H9 (cell line): Measurements from ENCODE around the gene CHAF1B. TPM values are rescaled to one million over a fixed set of nuclear protein-coding genes. Genes with fewer than 3 reads are reported as not detected.
"Not testable (repeated sequence)": the region's sequence is repeated elsewhere in the genome, so short reads cannot be mapped to it uniquely, and the experiment has no call there.

Experiments
- DNase-seq: peaks from one replicate; pipeline ENCODE4 v3.0.0-alpha.2; 2017
- H2AFZ ChIP-seq: one replicate; pipeline ENCODE4 v1.6.1; 2013; ENCODE audit warnings: mild to moderate bottlenecking, low read length, control low read depth, moderate library complexity
- H2AK5ac ChIP-seq: 2 replicates; pipeline ENCODE4 v1.6.1; 2013; ENCODE audit warnings: low read length, control low read depth, mixed read lengths; ENCODE audit not compliant: insufficient read length
- H2BK120ac ChIP-seq: one replicate; pipeline ENCODE4 v1.6.1; 2013; ENCODE audit warnings: low read depth, mild to moderate bottlenecking, low read length, control low read depth, inconsistent platforms; ENCODE audit not compliant: poor library complexity, severe bottlenecking
- H2BK12ac ChIP-seq: 2 replicates; pipeline ENCODE4 v1.6.1; 2013; ENCODE audit warnings: low read length, control low read depth, mixed read lengths, low read depth; ENCODE audit not compliant: insufficient read length
- H2BK15ac ChIP-seq: 2 replicates; pipeline ENCODE4 v1.6.1; 2013; ENCODE audit warnings: low read depth, low read length, control low read depth
- H2BK20ac ChIP-seq: one replicate; pipeline ENCODE4 v1.6.1; 2013; ENCODE audit warnings: low read depth, mild to moderate bottlenecking, low read length, control low read depth, inconsistent platforms; ENCODE audit not compliant: poor library complexity, severe bottlenecking
- H2BK5ac ChIP-seq: 2 replicates; pipeline ENCODE4 v1.6.1; 2013; ENCODE audit warnings: low read length, control low read depth, mixed read lengths; ENCODE audit not compliant: insufficient read length
- H3K14ac ChIP-seq: 2 replicates; pipeline ENCODE4 v1.6.1; 2013; ENCODE audit warnings: low read length, control low read depth; ENCODE audit not compliant: insufficient read depth
- H3K18ac ChIP-seq: 2 replicates; pipeline ENCODE4 v1.6.1; 2013; ENCODE audit warnings: low read depth, mild to moderate bottlenecking, mixed read lengths, low read length, control low read depth; ENCODE audit not compliant: insufficient read length
- H3K23ac ChIP-seq: 2 replicates; pipeline ENCODE4 v1.6.1; 2013; ENCODE audit warnings: low read length, control low read depth, mixed read lengths, low read depth; ENCODE audit not compliant: insufficient read length
- H3K23me2 ChIP-seq: 2 replicates; pipeline ENCODE4 v1.6.1; 2013; ENCODE audit warnings: low read depth, mild to moderate bottlenecking, mixed read lengths, low read length, control low read depth; ENCODE audit not compliant: insufficient read length, poor library complexity, severe bottlenecking
- H3K27ac ChIP-seq: 2 replicates; pipeline ENCODE4 v1.5.1; 2013; ENCODE audit warnings: low read length, control low read depth, mixed read lengths, low read depth; ENCODE audit not compliant: insufficient read length
- H3K27me3 ChIP-seq: 2 replicates; pipeline ENCODE4 v1.6.1; 2013; ENCODE audit warnings: low read length, control low read depth, inconsistent platforms; ENCODE audit not compliant: insufficient read depth
- H3K4ac ChIP-seq: 2 replicates; pipeline ENCODE4 v1.6.1; 2013; ENCODE audit warnings: low read depth, mild to moderate bottlenecking, control low read depth, inconsistent platforms, low read length, moderate library complexity
- H3K4me1 ChIP-seq: 2 replicates; pipeline ENCODE4 v1.6.1; 2013; ENCODE audit warnings: low read length, control low read depth, inconsistent platforms; ENCODE audit not compliant: insufficient read depth
- H3K4me2 ChIP-seq: 2 replicates; pipeline ENCODE4 v1.6.1; 2013; ENCODE audit warnings: low read length, control low read depth, mixed read lengths; ENCODE audit not compliant: insufficient read length, insufficient read depth
- H3K56ac ChIP-seq: 2 replicates; pipeline ENCODE4 v1.6.1; 2013; ENCODE audit warnings: low read depth, mild to moderate bottlenecking, mixed read lengths, low read length, control low read depth; ENCODE audit not compliant: insufficient read length
- H3K79me1 ChIP-seq: 2 replicates; pipeline ENCODE4 v1.6.1; 2013; ENCODE audit warnings: low read depth, mild to moderate bottlenecking, moderate library complexity, low read length, control low read depth, inconsistent platforms; ENCODE audit not compliant: insufficient read depth, poor library complexity, severe bottlenecking
- H3K79me2 ChIP-seq: 2 replicates; pipeline ENCODE4 v1.6.1; 2013; ENCODE audit warnings: low read length, control low read depth, inconsistent platforms; ENCODE audit not compliant: insufficient read depth
- H3K9ac ChIP-seq: 2 replicates; pipeline ENCODE4 v1.6.1; 2013; ENCODE audit warnings: low read length, control low read depth, mixed read lengths; ENCODE audit not compliant: insufficient read length; ENCODE audit errors: extremely low read depth
- H3K9me3 ChIP-seq: one replicate; pipeline ENCODE4 v1.6.1; 2013; ENCODE audit warnings: low read depth, low read length, inconsistent platforms; ENCODE audit not compliant: control insufficient read depth
- H3T11ph ChIP-seq: one replicate; pipeline ENCODE4 v1.6.1; 2013; ENCODE audit warnings: mild to moderate bottlenecking, low read length, control low read depth, inconsistent platforms
- H4K20me1 ChIP-seq: one replicate; pipeline ENCODE4 v1.6.1; 2013; ENCODE audit not compliant: control insufficient read depth, insufficient read length, insufficient read depth
- H4K5ac ChIP-seq: 2 replicates; pipeline ENCODE4 v1.6.1; 2013; ENCODE audit warnings: low read depth, mild to moderate bottlenecking, mixed read lengths, low read length, control low read depth; ENCODE audit not compliant: insufficient read length
- H4K8ac ChIP-seq: replicated peaks from 2 replicates; pipeline ENCODE4 v1.6.1; 2013; ENCODE audit warnings: low read length, control low read depth, mixed read lengths, low read depth; ENCODE audit not compliant: insufficient read length
- H4K91ac ChIP-seq: 2 replicates; pipeline ENCODE4 v1.6.1; 2013; ENCODE audit warnings: low read depth, mild to moderate bottlenecking, moderate library complexity, mixed read lengths, low read length, control low read depth; ENCODE audit not compliant: insufficient read length
- H3K27ac Mint-ChIP-seq, 3 experiments: 2 replicates in 2 of 3; 3 replicates in 1 of 3; pipeline ENCODE4 v1.8.0; 2020 to 2021; ENCODE audit warnings: mixed read lengths in 3 of 3, mild to moderate bottlenecking in 1 of 3, moderate library complexity in 1 of 3
- H3K27me3 Mint-ChIP-seq: 2 replicates; pipeline ENCODE4 v1.8.0; 2021; ENCODE audit warnings: low read depth, mild to moderate bottlenecking, moderate library complexity, mixed read lengths
- H3K36me3 Mint-ChIP-seq, 3 experiments: 2 replicates in 2 of 3; 3 replicates in 1 of 3; pipeline ENCODE4 v1.8.0; 2020 to 2021; ENCODE audit warnings: low read depth in 3 of 3, mixed read lengths in 3 of 3; ENCODE audit not compliant: insufficient read depth in 1 of 3
- H3K4me1 Mint-ChIP-seq, 2 experiments: 2 replicates each; pipeline ENCODE4 v1.8.0; 2020; ENCODE audit warnings: mixed read lengths in 2 of 2
- H3K4me3 Mint-ChIP-seq, 2 experiments: 2 replicates in 1 of 2; 3 replicates in 1 of 2; pipeline ENCODE4 v1.8.0; 2020 to 2021; ENCODE audit warnings: mild to moderate bottlenecking in 2 of 2, mixed read lengths in 2 of 2, moderate library complexity in 1 of 2
- H3K9me3 Mint-ChIP-seq, 2 experiments: 2 replicates in 1 of 2; 3 replicates in 1 of 2; pipeline ENCODE4 v1.8.0; 2020; ENCODE audit warnings: mild to moderate bottlenecking in 2 of 2, mixed read lengths in 2 of 2, moderate library complexity in 1 of 2
- CTCF ChIP-seq: fragments of 200-600 bp; sonication (generic); conservative IDR thresholded peaks from 3 replicates; pipeline ENCODE4 v1.8.0; 2021; ENCODE audit warnings: antibody characterized with exemption, mild to moderate bottlenecking
- WGBS: extraction: QIAGEN DNeasy Blood & Tissue Kit; methylation state at CpG from one replicate; pipeline ENCODE4 v1.1.7; 2013; ENCODE audit warnings: missing lambda C conversion rate, low lambda C conversion rate, mixed read lengths; ENCODE audit not compliant: insufficient read length; ENCODE audit errors: extremely low coverage; 5-methylcytosine and 5-hydroxymethylcytosine counted together
- total RNA-seq: library from RNA; stranded (reverse); gene quantifications from 2 replicates; pipeline ENCODE4 v1.2.1, GENCODE V29; 2021

Gene CHAF1B
- total RNA-seq, 1 experiment from 2014 or later, result 19.3 TPM

DNA sequence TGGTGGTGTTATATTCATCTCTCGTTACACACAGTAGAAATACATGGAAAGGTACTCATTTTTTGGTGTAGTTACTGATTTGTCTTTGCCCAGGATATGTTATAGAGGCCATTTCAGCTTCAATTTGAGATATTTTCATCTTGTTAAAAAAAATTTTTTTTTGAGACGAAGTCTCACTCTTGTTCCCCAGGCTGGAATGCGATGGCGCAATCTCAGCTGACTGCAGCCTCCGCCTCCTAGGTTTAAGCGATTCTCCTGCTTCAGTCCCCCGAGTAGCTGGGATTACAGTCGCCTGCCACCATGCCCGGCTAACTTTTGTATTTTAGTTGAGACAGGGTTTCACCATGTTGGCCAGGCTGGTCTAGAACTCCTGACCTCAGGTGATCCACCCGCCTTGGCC is 46.2 kb upstream of the CHAF1B start:
- peaks cover 24 to 80% (median 77%) of the 10 kb centered on the region in 3 experiments; a peak in 6 of 7 replicates for H3K36me3 Mint-ChIP-seq
- H2BK5ac ChIP-seq, result no peak overlapping the region

DNA sequence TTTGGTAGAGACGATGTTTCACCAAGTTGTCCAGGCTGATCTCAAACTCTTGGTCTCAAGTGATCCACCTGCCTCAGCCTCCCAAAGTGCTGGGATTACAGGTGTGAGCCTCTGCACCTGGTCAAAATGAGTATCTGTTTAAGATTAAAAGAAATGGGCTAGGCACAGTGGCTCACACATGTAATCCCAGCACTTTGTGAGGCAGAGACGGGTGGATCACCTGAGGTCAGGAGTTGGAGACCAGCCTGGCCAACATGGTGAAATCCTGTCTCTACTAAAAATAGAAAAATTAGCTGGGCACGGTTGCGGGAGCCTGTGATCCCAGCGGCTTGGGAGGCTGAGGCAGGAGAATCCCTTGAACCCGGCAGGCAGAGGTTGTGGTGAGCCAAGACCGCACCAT is 42.6 kb upstream of the CHAF1B start:
- not testable (repeated sequence) for H2BK12ac ChIP-seq, H4K5ac ChIP-seq, H3K4me3 Mint-ChIP-seq, H3K79me1 ChIP-seq, H3K23ac ChIP-seq, H3K4me2 ChIP-seq, H3K4me1 ChIP-seq, H3K23me2 ChIP-seq, H3K27me3 ChIP-seq, H2BK15ac ChIP-seq, H4K91ac ChIP-seq, H3K27me3 Mint-ChIP-seq, H3K9me3 Mint-ChIP-seq, H3K4me1 Mint-ChIP-seq, H3K9ac ChIP-seq, H4K20me1 ChIP-seq, H3T11ph ChIP-seq, H3K56ac ChIP-seq, H3K18ac ChIP-seq, H3K27ac ChIP-seq, H2AK5ac ChIP-seq, H3K27ac Mint-ChIP-seq, H3K79me2 ChIP-seq, H3K4ac ChIP-seq, H2BK20ac ChIP-seq, H3K9me3 ChIP-seq, H2BK120ac ChIP-seq, H4K8ac ChIP-seq, DNase-seq, H2AFZ ChIP-seq, H2BK5ac ChIP-seq, H3K14ac ChIP-seq
- no CpG with 5 or more reads among the region's 7 CpGs for WGBS
- H3K36me3 Mint-ChIP-seq, result peaks cover 25 to 85% (median 69%) of the 10 kb centered on the region in 3 experiments; a peak in 6 of 7 replicates

More for the DNA sequence above, 46.2 kb upstream of the CHAF1B start:
- no peak overlapping the region for H2AK5ac ChIP-seq
- no peaks in the 10 kb centered on the region for H3K27me3 ChIP-seq
- H3K14ac ChIP-seq, result no peak overlapping the region
- no peak overlapping the region for H2BK20ac ChIP-seq
- no peak overlapping the region for H2BK12ac ChIP-seq
- H3K9ac ChIP-seq, result no peak overlapping the region
- no peak overlapping the region for H2AFZ ChIP-seq
- no peak overlapping the region for H3K23ac ChIP-seq
- H3K23me2 ChIP-seq, result no peaks in the 10 kb centered on the region
- no peaks in the 10 kb centered on the region for H4K20me1 ChIP-seq
- H3T11ph ChIP-seq, result no peak overlapping the region
- H3K4me2 ChIP-seq, result no peak overlapping the region
- no peaks in the 10 kb centered on the region for H3K4me1 ChIP-seq
- no peaks in the 10 kb centered on the region; the same call in 1 of the 2 replicates for H3K27me3 Mint-ChIP-seq
- H3K4me1 Mint-ChIP-seq, result no peaks in the 10 kb centered on the region
- no peak overlapping the region for H4K5ac ChIP-seq
- no peak overlapping the region for H3K27ac Mint-ChIP-seq
- H2BK120ac ChIP-seq, result no peak overlapping the region
- no CpG with 5 or more reads among the region's 10 CpGs for WGBS
- H2BK15ac ChIP-seq, result no peak overlapping the region
- no peak for TF ChIP-seq CTCF
- no peak overlapping the region for H4K91ac ChIP-seq
- no peak overlapping the region for H4K8ac ChIP-seq
- H3K27ac ChIP-seq, result no peak overlapping the region
- H3K79me2 ChIP-seq, result no peaks in the 10 kb centered on the region
- H3K18ac ChIP-seq, result no peak overlapping the region
- H3K4ac ChIP-seq, result no peak overlapping the region
- H3K9me3 Mint-ChIP-seq, result no peaks in the 10 kb centered on the region
- H3K9me3 ChIP-seq, result no peaks in the 10 kb centered on the region
- DNase-seq, result no peak
- H3K79me1 ChIP-seq, result no peaks in the 10 kb centered on the region
- no peak overlapping the region for H3K56ac ChIP-seq
- H3K4me3 Mint-ChIP-seq, result no peak overlapping the region
